HFFc6 (cell line): Measurements from ENCODE around the gene RNASE9. TPM values are rescaled to one million over a fixed set of nuclear protein-coding genes. Genes with fewer than 3 reads are reported as not detected.
"Not testable (repeated sequence)": the region's sequence is repeated elsewhere in the genome, so short reads cannot be mapped to it uniquely, and the experiment has no call there.

ENCODE experiments used
- DNase-seq: peaks from one replicate; pipeline ENCODE4 v3.0.0-alpha.2; 2018
- H3K27ac Mint-ChIP-seq: 2 replicates; pipeline ENCODE4 v1.8.0; 2020; ENCODE audit warnings: mild to moderate bottlenecking, mixed read lengths
- H3K27me3 Mint-ChIP-seq: 2 replicates; pipeline ENCODE4 v1.8.0; 2021; ENCODE audit warnings: mild to moderate bottlenecking, moderate library complexity, mixed read lengths; ENCODE audit not compliant: insufficient read depth
- H3K36me3 Mint-ChIP-seq: 2 replicates; pipeline ENCODE4 v1.8.0; 2021; ENCODE audit warnings: low read depth, mixed read lengths
- H3K4me1 Mint-ChIP-seq: 2 replicates; pipeline ENCODE4 v1.8.0; 2020; ENCODE audit warnings: low read depth, mixed read lengths
- H3K4me3 Mint-ChIP-seq: 2 replicates; pipeline ENCODE4 v1.8.0; 2020; ENCODE audit warnings: mild to moderate bottlenecking, moderate library complexity, mixed read lengths
- H3K9me3 Mint-ChIP-seq: 2 replicates; pipeline ENCODE4 v1.8.0; 2020; ENCODE audit warnings: mild to moderate bottlenecking, mixed read lengths
- CTCF ChIP-seq: fragments of 200-600 bp; sonication (generic); IDR thresholded peaks from 2 replicates; pipeline ENCODE4 v1.5.0; 2021; ENCODE audit warnings: antibody characterized with exemption, mild to moderate bottlenecking
- total RNA-seq, 6 experiments: library from RNA; stranded (reverse); fragmentation: NEBNext Ultra II Directional; extraction: Animal tissue kit (Norgen Biotek cat#: 25700); gene quantifications; 2 replicates in 1 of 6; 3 replicates in 5 of 6; pipeline ENCODE4 v1.2.3, GENCODE V29; 2021

Gene RNASE9
- total RNA-seq, 6 experiments from 2014 or later = not detected

- DNase-seq = no peak
- Mint-ChIP-seq H3K27me3 (peaks cover 12% of the 10 kb centered on the region), H3K4me1 (no peaks in the 10 kb centered on the region), H3K9me3 (no peaks in the 10 kb centered on the region), H3K36me3 (no peaks in the 10 kb centered on the region), H3K27ac (no peak overlapping the region), H3K4me3 (no peak overlapping the region)
- no peak for TF ChIP-seq CTCF
These were observed 23.1 kb upstream of the RNASE9 start for GRCh38 chr14:20583908-20584307.

- H3K27ac Mint-ChIP-seq = no peak overlapping the region
- no peaks in the 10 kb centered on the region for H3K36me3 Mint-ChIP-seq
- no peak for DNase-seq
- H3K4me3 Mint-ChIP-seq = no peak overlapping the region
- H3K27me3 Mint-ChIP-seq = peaks cover 12% of the 10 kb centered on the region
- H3K4me1 Mint-ChIP-seq = no peaks in the 10 kb centered on the region
- H3K9me3 Mint-ChIP-seq = no peaks in the 10 kb centered on the region
- no peak for TF ChIP-seq CTCF
These were observed 22.3 kb upstream of the RNASE9 start for GRCh38 chr14:20583142-20583541.

- Mint-ChIP-seq H3K9me3 (no peaks in the 10 kb centered on the region), H3K4me1 (no peaks in the 10 kb centered on the region), H3K4me3 (no peak overlapping the region), H3K36me3 (no peaks in the 10 kb centered on the region), H3K27me3 (peaks cover 10% of the 10 kb centered on the region), H3K27ac (no peak overlapping the region)
- DNase-seq = no peak
- no peak for TF ChIP-seq CTCF
These were observed 19.4 kb upstream of the RNASE9 start for GRCh38 chr14:20580242-20580641.

GRCh38 chr14:20578784-20579502 is 18.1 kb upstream of the RNASE9 start:
- Mint-ChIP-seq H3K4me3 (no peak overlapping the region), H3K27ac (no peak overlapping the region), H3K27me3 (peaks cover 10% of the 10 kb centered on the region; the same call in 1 of the 2 replicates), H3K9me3 (no peaks in the 10 kb centered on the region), H3K36me3 (no peaks in the 10 kb centered on the region), H3K4me1 (no peaks in the 10 kb centered on the region)
- no peak for DNase-seq
- TF ChIP-seq CTCF = no peak

- no peak for DNase-seq
- peaks cover 10% of the 10 kb centered on the region; the same call in 1 of the 2 replicates for H3K27me3 Mint-ChIP-seq
- no peak for TF ChIP-seq CTCF
- H3K4me1 Mint-ChIP-seq = no peaks in the 10 kb centered on the region
- H3K36me3 Mint-ChIP-seq = no peaks in the 10 kb centered on the region
- no peak overlapping the region for H3K4me3 Mint-ChIP-seq
- no peaks in the 10 kb centered on the region for H3K9me3 Mint-ChIP-seq
- H3K27ac Mint-ChIP-seq = no peak overlapping the region
These were observed 17.5 kb upstream of the RNASE9 start for GRCh38 chr14:20578325-20578724.

- H3K27ac Mint-ChIP-seq, H3K4me1 Mint-ChIP-seq, H3K9me3 Mint-ChIP-seq, H3K27me3 Mint-ChIP-seq, H3K36me3 Mint-ChIP-seq, H3K4me3 Mint-ChIP-seq, DNase-seq: not testable (repeated sequence)
These were observed 11.6 kb upstream of the RNASE9 start for GRCh38 chr14:20572382-20572990.

- not testable (repeated sequence) for H3K4me3 Mint-ChIP-seq, DNase-seq, H3K36me3 Mint-ChIP-seq, H3K4me1 Mint-ChIP-seq, H3K27me3 Mint-ChIP-seq, H3K27ac Mint-ChIP-seq, H3K9me3 Mint-ChIP-seq
These were observed 9.9 kb upstream of the RNASE9 start for GRCh38 chr14:20570720-20571119.

GRCh38 chr14:20569865-20570264 is 9.0 kb upstream of the RNASE9 start:
- not testable (repeated sequence) for DNase-seq

More at GRCh38 chr14:20569865-20570264, 9.0 kb upstream of the RNASE9 start:
- not testable (repeated sequence) for H3K9me3 Mint-ChIP-seq, H3K4me3 Mint-ChIP-seq, H3K27ac Mint-ChIP-seq, H3K36me3 Mint-ChIP-seq, H3K4me1 Mint-ChIP-seq, H3K27me3 Mint-ChIP-seq
